Subcutaneous adipose tissue (tissue), 4 donors: ENCODE measurements around the gene CHST8. TPM values are rescaled to one million over a fixed set of nuclear protein-coding genes. Genes with fewer than 3 reads are reported as not detected.

Experiments
- CTCF ChIP-seq: fragments of 450-650 bp; IDR thresholded peaks from one replicate; pipeline ENCODE4 v1.5.1; 2016; ENCODE audit warnings: low read depth, mild to moderate bottlenecking, control low read depth, antibody characterized with exemption, moderate library complexity
- total RNA-seq, 4 donors: library from RNA; depleted of rRNA; stranded (reverse); fragments of >200 nt; gene quantifications; one replicate each; pipeline ENCODE4 v1.1.0, GENCODE V29; 2016

CHST8 gene
- total RNA-seq, 4 donors from 2014 or later: 0.49 to 4.0 (median 0.70) TPM

- no peak for TF ChIP-seq CTCF
These were observed 200.1 kb downstream of the CHST8 start for GRCh38 chr19:33821871-33822270.

Other genes starting within 250 kb of the CHST8 start
- 10 to 100 TPM; 24.6 to 37.9 (median 32.5) TPM for gene CEBPG, start 248.2 kb upstream of the CHST8 start, total RNA-seq
- 100 to 1,000 TPM in 2 of 4 donors, 10 to 100 TPM in 2; 71.3 to 110 (median 92.6) TPM for gene PEPD, start 100.2 kb upstream of the CHST8 start, total RNA-seq
- gene KCTD15, start 174.9 kb downstream of the CHST8 start, total RNA-seq: 10 to 100 TPM in 2 of 4 donors, 1 to 10 TPM in 2; 8.2 to 26.2 (median 13.7) TPM